Hepatocyte (in vitro differentiated cells): ENCODE results near the gene DMD.

Experiments
- CTCF ChIP-seq: fragments of 200-600 bp; sonication (generic); IDR thresholded peaks from 2 replicates; pipeline ENCODE4 v1.5.1; 2016; ENCODE audit warnings: antibody characterized with exemption, mild to moderate bottlenecking; ENCODE audit not compliant: poor library complexity
- EZH2phosphoT487 ChIP-seq: fragments of 200-600 bp; sonication (generic); IDR thresholded peaks from one replicate; pipeline ENCODE4 v1.6.1; 2018; ENCODE audit warnings: antibody characterized with exemption, mild to moderate bottlenecking, low read depth, moderate library complexity; ENCODE audit not compliant: unreplicated experiment, severe bottlenecking

- TF ChIP-seq CTCF = no peak
- no peak for TF ChIP-seq EZH2phosphoT487
These were observed 1975.1 kb downstream of the DMD start for GRCh38 chrX:31236231-31236630.
